Loucy (cell line): ENCODE measurements around the gene CMTM3.

ENCODE experiments used
- CTCF ChIP-seq: fragments of 200-600 bp; sonication (generic); conservative IDR thresholded peaks from 2 replicates; pipeline ENCODE4 v1.5.1; 2014; ENCODE audit warnings: mild to moderate bottlenecking, antibody characterized with exemption, low read length
- EZH2phosphoT487 ChIP-seq: fragments of 200-600 bp; IDR thresholded peaks from 2 replicates; pipeline ENCODE4 v1.6.1; 2018; ENCODE audit warnings: antibody characterized with exemption, mild to moderate bottlenecking, moderate library complexity, borderline replicate concordance

- TF ChIP-seq CTCF (no peak), EZH2phosphoT487 (no peak)
These were observed 30.9 kb downstream of the CMTM3 start for GRCh38 chr16:66635406-66635805.
